H1 (cell line): Measurements from ENCODE around the gene SLAMF1. TPM values are rescaled to one million over a fixed set of nuclear protein-coding genes. Genes with fewer than 3 reads are reported as not detected.
A peak's percentile ranks its signal among the peaks of the same experiment; 100 is the strongest.

Source experiments
- CTCF ChIA-PET: fragments of 300-600 bp; sonication (Branson Sonifier 250); formaldehyde crosslinking; loops from one replicate; lab custom pipeline; 2021; ENCODE audit not compliant: partially characterized antibody; lab: Charles Lee
- POLR2A ChIA-PET: fragments of 300-600 bp; sonication (Branson Sonifier 250); formaldehyde crosslinking; loops from one replicate; lab custom pipeline; 2021; ENCODE audit warnings: inconsistent platforms; ENCODE audit not compliant: partially characterized antibody; lab: Charles Lee
- DNase-seq, 2 experiments: peaks; one replicate each; pipeline versions ENCODE4 v3.0.0 to v3.0.0-alpha.2; 2010 to 2022; ENCODE audit warnings: low spot score in 2 of 2, low read depth in 1 of 2, mixed read lengths in 1 of 2
- FAIRE-seq: peaks from 2 replicates; lab custom pipeline; 2011; peaks lifted over from hg19 to GRCh38; lab: Jason Lieb, UNC
- H2AFZ ChIP-seq: 2 replicates; pipeline ENCODE4 v1.8.1; 2012; ENCODE audit warnings: low read length, inconsistent platforms
- H2AK5ac ChIP-seq: 2 replicates; pipeline ENCODE4 v1.6.1; 2013; ENCODE audit warnings: low read depth, low read length
- H2BK120ac ChIP-seq: replicated peaks from 2 replicates; pipeline ENCODE3; 2013; ENCODE audit warnings: low read depth, low read length, inconsistent platforms
- H2BK12ac ChIP-seq: 2 replicates; pipeline ENCODE4 v1.6.1; 2013; ENCODE audit warnings: low read depth, low read length
- H2BK15ac ChIP-seq: 2 replicates; pipeline ENCODE4 v1.6.1; 2013; ENCODE audit warnings: low read length
- H2BK20ac ChIP-seq: 2 replicates; pipeline ENCODE4 v1.6.1; 2013; ENCODE audit warnings: low read length
- H2BK5ac ChIP-seq: 2 replicates; pipeline ENCODE4 v1.6.1; 2013; ENCODE audit warnings: low read depth, low read length
- H3K14ac ChIP-seq: 2 replicates; pipeline ENCODE4 v1.6.1; 2013; ENCODE audit warnings: inconsistent platforms; ENCODE audit not compliant: insufficient read length
- H3K18ac ChIP-seq: 2 replicates; pipeline ENCODE4 v1.6.1; 2013; ENCODE audit warnings: low read length; ENCODE audit errors: extremely low read depth
- H3K23ac ChIP-seq: 2 replicates; pipeline ENCODE4 v1.6.1; 2013; ENCODE audit warnings: inconsistent platforms; ENCODE audit not compliant: insufficient read length
- H3K23me2 ChIP-seq: 2 replicates; pipeline ENCODE4 v1.6.1; 2013; ENCODE audit warnings: low read depth, low read length
- H3K27ac ChIP-seq: 2 replicates; pipeline ENCODE4 v1.6.1; 2011; ENCODE audit warnings: low read depth, low read length, inconsistent platforms
- H3K27me3 ChIP-seq, 4 experiments: replicated peaks in 1 of 4; 1 replicate in 1 of 4; 2 replicates in 3 of 4; pipeline versions ENCODE4 v1.6.1 to v1.8.1; 2011 to 2013; ENCODE audit warnings: low read length in 3 of 4, mild to moderate bottlenecking in 3 of 4, inconsistent platforms in 2 of 4, mixed read lengths in 2 of 4, moderate library complexity in 1 of 4; ENCODE audit not compliant: control insufficient read depth in 3 of 4, insufficient read depth in 3 of 4; ENCODE audit errors: extremely low read depth in 1 of 4
- H3K36me3 ChIP-seq, 4 experiments: 2 replicates each; pipeline versions ENCODE4 v1.6.1 to v1.8.1; 2011 to 2013; ENCODE audit warnings: mild to moderate bottlenecking in 4 of 4, low read length in 3 of 4, moderate library complexity in 2 of 4, control low read depth in 1 of 4, inconsistent platforms in 1 of 4; ENCODE audit not compliant: insufficient read depth in 4 of 4, control insufficient read depth in 2 of 4
- H3K4ac ChIP-seq: replicated peaks from 2 replicates; pipeline ENCODE3; 2013; ENCODE audit warnings: low read length, low read depth, mixed read lengths, inconsistent platforms; ENCODE audit not compliant: insufficient read length
- H3K4me1 ChIP-seq, 4 experiments: replicated peaks in 1 of 4; 1 replicate in 1 of 4; 2 replicates in 3 of 4; pipeline versions ENCODE4 v1.6.1 to v1.8.1; 2011 to 2013; ENCODE audit warnings: low read length in 3 of 4, inconsistent platforms in 2 of 4, mixed read lengths in 1 of 4; ENCODE audit not compliant: insufficient read depth in 4 of 4, control insufficient read depth in 3 of 4
- H3K4me2 ChIP-seq, 2 experiments: 2 replicates each; pipeline versions ENCODE4 v1.6.1 to v1.8.1; 2011 to 2013; ENCODE audit warnings: low read depth in 2 of 2, low read length in 2 of 2, control low read depth in 1 of 2, inconsistent platforms in 1 of 2, mild to moderate bottlenecking in 1 of 2; ENCODE audit not compliant: insufficient read depth in 1 of 2
- H3K4me3 ChIP-seq, 4 experiments: fragments of 200-600, 300-600 bp in 1 of 4; sonication (generic), shearing (Covaris generic), sonication (Bioruptor Twin) in 1 of 4; 2 replicates each; pipeline versions ENCODE4 v1.5.1 to v1.8.1; 2011 to 2016; ENCODE audit warnings: low read length in 4 of 4, low read depth in 3 of 4, control low read depth in 2 of 4, inconsistent platforms in 2 of 4, mild to moderate bottlenecking in 2 of 4, mixed read lengths in 1 of 4, moderate library complexity in 1 of 4; ENCODE audit not compliant: insufficient read depth in 2 of 4; ENCODE audit errors: extremely low read depth in 1 of 4
- H3K56ac ChIP-seq: replicated peaks from 2 replicates; pipeline ENCODE3; 2013; ENCODE audit warnings: low read depth, mild to moderate bottlenecking, mixed read lengths, low read length, inconsistent platforms; ENCODE audit not compliant: insufficient read length
- H3K79me1 ChIP-seq: 2 replicates; pipeline ENCODE4 v1.6.1; 2013; ENCODE audit warnings: low read depth, low read length, control low read depth
- H3K79me2 ChIP-seq, 2 experiments: 2 replicates each; pipeline versions ENCODE4 v1.6.1 to v1.8.1; 2012 to 2013; ENCODE audit warnings: low read length in 2 of 2, mild to moderate bottlenecking in 2 of 2, inconsistent platforms in 1 of 2; ENCODE audit not compliant: insufficient read depth in 2 of 2, control insufficient read depth in 1 of 2
- H3K9ac ChIP-seq, 4 experiments: replicated peaks in 1 of 4; 1 replicate in 1 of 4; 2 replicates in 3 of 4; pipeline versions ENCODE4 v1.6.1 to v1.8.1; 2011 to 2013; ENCODE audit warnings: low read depth in 3 of 4, low read length in 3 of 4, control low read depth in 2 of 4, mild to moderate bottlenecking in 2 of 4, moderate library complexity in 2 of 4, inconsistent platforms in 1 of 4; ENCODE audit errors: extremely low read depth in 1 of 4
- H3K9me3 ChIP-seq, 2 experiments: 2 replicates each; pipeline versions ENCODE4 v1.6.1 to v1.8.1; 2012 to 2013; ENCODE audit warnings: mild to moderate bottlenecking in 2 of 2, moderate library complexity in 2 of 2, control low read depth in 1 of 2, inconsistent platforms in 1 of 2, low read depth in 1 of 2, low read length in 1 of 2, mixed read lengths in 1 of 2; ENCODE audit not compliant: insufficient read depth in 2 of 2
- H4K20me1 ChIP-seq, 2 experiments: replicated peaks in 1 of 2; 2 replicates each; pipeline versions ENCODE3 to v1.8.1; 2011 to 2013; ENCODE audit warnings: inconsistent platforms in 2 of 2, low read length in 2 of 2, mild to moderate bottlenecking in 1 of 2; ENCODE audit not compliant: insufficient read depth in 2 of 2, control insufficient read depth in 1 of 2
- H4K5ac ChIP-seq: 2 replicates; pipeline ENCODE4 v1.6.1; 2013; ENCODE audit warnings: low read length, low read depth, mixed read lengths, inconsistent platforms; ENCODE audit not compliant: insufficient read length
- H4K8ac ChIP-seq: 2 replicates; pipeline ENCODE4 v1.8.0; 2013; ENCODE audit warnings: mild to moderate bottlenecking, moderate library complexity, low read length, inconsistent platforms; ENCODE audit not compliant: insufficient read depth; ENCODE audit errors: extremely low read depth
- H4K91ac ChIP-seq: replicated peaks from 2 replicates; pipeline ENCODE3; 2013; ENCODE audit warnings: low read length, mixed read lengths, inconsistent platforms; ENCODE audit not compliant: insufficient read length
- CHD1 ChIP-seq: IDR thresholded peaks from 2 replicates; pipeline ENCODE4 v1.6.1; 2012; ENCODE audit warnings: low read depth, low read length, improper control_type of control experiment
- SP1 ChIP-seq: IDR thresholded peaks from 2 replicates; pipeline ENCODE4 v1.6.1; 2011; ENCODE audit warnings: low read depth, low read length
- TAF7 ChIP-seq: optimal IDR thresholded peaks from 2 replicates; pipeline ENCODE3; 2011; ENCODE audit warnings: low read depth, mild to moderate bottlenecking, inconsistent platforms, low read length, moderate library complexity, borderline replicate concordance
- WGBS, 2 experiments: shearing (Covaris generic) in 1 of 2; methylation state at CpG; one replicate each; pipeline versions ENCODE4 v1.1.6 to v1.1.7; 2013 to 2015; ENCODE audit warnings: low lambda C conversion rate in 2 of 2, mixed read lengths in 2 of 2, inconsistent platforms in 1 of 2, low coverage in 1 of 2, missing lambda C conversion rate in 1 of 2; ENCODE audit not compliant: insufficient replicate concordance in 2 of 2, insufficient coverage in 1 of 2, insufficient read length in 1 of 2; ENCODE audit errors: extremely low coverage in 1 of 2, missing lambda C conversion rate in 1 of 2; 5-methylcytosine and 5-hydroxymethylcytosine counted together
- polyA plus RNA-seq, 7 experiments: library from polyadenylated mRNA; depleted of rRNA in 3 of 7; stranded (reverse) in 5 of 7; unstranded in 2 of 7; fragments of >200 nt in 5 of 7; fragments of 200-250 nt in 2 of 7; gene quantifications; 1 replicate in 5 of 7; 2 replicates in 1 of 7; 4 replicates in 1 of 7; pipeline versions ENCODE4 v1.2.1 to v1.2.3, GENCODE V29; 2011 to 2013; ENCODE audit warnings: missing spikeins in 2 of 7, mixed read lengths in 2 of 7
- total RNA-seq: library from RNA; stranded (reverse); fragmentation: NEBNext Ultra II Directional; extraction: Animal tissue kit (Norgen Biotek cat#: 25700); gene quantifications from 2 replicates; pipeline ENCODE4 v1.2.1, GENCODE V29; 2021

The SLAMF1 gene
- total and polyA plus RNA-seq, 2 of the 8 experiments (the other 6 are each of a cell fraction or from before 2014, with no cell fraction given), result not detected

DNA sequence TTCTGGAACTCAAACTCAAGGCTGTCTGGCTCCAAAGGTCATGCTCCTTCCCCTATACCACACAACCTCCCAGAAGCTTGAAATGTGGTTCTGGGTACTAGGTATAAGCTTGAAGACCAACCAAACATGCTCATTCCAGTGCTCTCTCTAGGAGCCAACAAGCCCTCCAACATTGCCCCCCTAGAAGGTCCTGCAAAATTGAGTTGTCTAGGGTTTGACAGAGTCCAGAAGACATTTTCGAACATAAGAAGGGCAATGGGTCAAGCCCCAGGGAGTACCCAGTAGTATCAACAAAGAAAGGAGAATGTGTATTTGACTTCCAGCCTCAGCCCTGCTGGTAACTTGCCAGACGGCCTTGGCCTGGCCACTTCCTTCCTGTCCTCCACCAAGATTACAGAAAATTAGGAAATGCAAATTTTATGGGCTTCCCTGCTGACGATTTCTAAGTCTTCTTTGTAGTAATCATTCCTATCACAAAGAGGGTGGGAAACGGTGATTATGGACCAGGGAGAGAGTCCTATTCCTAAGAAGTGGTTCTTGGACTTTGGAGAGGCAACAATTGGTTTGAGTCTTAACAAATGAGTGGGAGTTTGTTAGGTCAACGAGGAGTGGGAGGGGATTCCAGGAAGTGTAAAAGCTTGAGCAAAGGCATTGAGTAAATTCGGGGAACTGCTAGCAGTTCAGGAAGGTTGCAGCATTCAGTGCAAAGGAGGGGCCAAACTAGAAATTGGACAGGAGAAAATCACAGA, 18.7 kb upstream of the SLAMF1 start:
- no peak overlapping the region for H4K8ac ChIP-seq
- peak overlapping the region; percentile 73 for H2BK120ac ChIP-seq
- H2BK20ac ChIP-seq, result peak overlapping the region; percentile 87; the same call in 1 of the 2 replicates
- H4K20me1 ChIP-seq, result no peaks in the 10 kb centered on the region
- ChIA-PET POLR2A (interaction anchor here (1.1 kb wide), 1 partner anchor 14 kb away, joined by 4 read pairs; no protein-coding TSS in a partner anchor), CTCF (interaction anchor here (1.2 to 5.7 kb wide), 4 partner anchors 9 to 18 kb away, joined by 3 to 32 read pairs (median 4); no protein-coding TSS in a partner anchor)
- no peak overlapping the region for H3K56ac ChIP-seq
- no peaks in the 10 kb centered on the region; a peak in 1 of 8 replicates for H3K36me3 ChIP-seq
- no peaks in the 10 kb centered on the region for H3K79me2 ChIP-seq
- 0 out of 2 replicates have a peak overlapping the region, but pooled peaks have one; percentile 13 for H2AK5ac ChIP-seq
- H2BK5ac ChIP-seq, result peak overlapping the region; percentile 55; the same call in 1 of the 2 replicates
- H3K23ac ChIP-seq, result no peak overlapping the region
- H3K27ac ChIP-seq, result no peak overlapping the region
- H3K9ac ChIP-seq, result no peak overlapping the region
- no peaks in the 10 kb centered on the region for H3K27me3 ChIP-seq
- H3K23me2 ChIP-seq, result no peaks in the 10 kb centered on the region
- peak overlapping the region; percentile 87 for H3K4ac ChIP-seq
- H3K4me1 ChIP-seq, result peaks cover 0 to 8% (median 0%) of the 10 kb centered on the region in 4 experiments; a peak in 1 of 7 replicates
- no peak overlapping the region for H3K4me3 ChIP-seq
- H2AFZ ChIP-seq, result 0 out of 2 replicates have a peak overlapping the region, but pooled peaks have one; percentile 48
- 80% methylated on average over 6 of the region's 6 CpGs; no CpG with 5 or more reads in 1 of the 2 experiments for WGBS, 2 experiments
- no peak for DNase-seq
- H3K9me3 ChIP-seq, result peaks cover 4 to 5% of the 10 kb centered on the region in 2 experiments; a peak in 3 of 4 replicates
- peak overlapping the region; percentile 44 for H4K91ac ChIP-seq
- no peak overlapping the region for H2BK15ac ChIP-seq
- no peak overlapping the region for H3K4me2 ChIP-seq
- H3K79me1 ChIP-seq, result no peaks in the 10 kb centered on the region
- H3K14ac ChIP-seq, result no peak overlapping the region
- no peak overlapping the region for H4K5ac ChIP-seq
- FAIRE-seq, result no peak
- no peak overlapping the region; the same call in 1 of the 2 replicates for H2BK12ac ChIP-seq
- TF ChIP-seq CHD1, result no peak
- peak; percentile 36 for TF ChIP-seq TAF7
- no peak for TF ChIP-seq SP1
- TF ChIP-seq, all 59 proteins: peak for 1
- peak overlapping the region; percentile 42; the same call in 1 of the 2 replicates for H3K18ac ChIP-seq
